Choroid plexus epithelial cell (primary cell): Measurements from ENCODE around the gene SHISAL1.
"Not testable (repeated sequence)": the region's sequence is repeated elsewhere in the genome, so short reads cannot be mapped to it uniquely, and the experiment has no call there.

Source experiments
- DNase-seq: peaks from one replicate; pipeline ENCODE4 v3.0.0-alpha.2; 2010; ENCODE audit warnings: low read depth
- H3K4me3 ChIP-seq: 2 replicates; pipeline ENCODE4 v1.5.1; 2011; ENCODE audit warnings: low read depth, mild to moderate bottlenecking, control low read depth, low read length, moderate library complexity
- CTCF ChIP-seq: conservative IDR thresholded peaks from 2 replicates; pipeline ENCODE4 v1.5.1; 2011; ENCODE audit warnings: low read depth, mild to moderate bottlenecking, control low read depth, inconsistent platforms, low read length, moderate library complexity

SHISAL1 gene

GRCh38 chr22:44328326-44328725, 15.6 kb upstream of the SHISAL1 start:
- no peak for TF ChIP-seq CTCF
- no peak for DNase-seq
- no peak overlapping the region for H3K4me3 ChIP-seq

DNA sequence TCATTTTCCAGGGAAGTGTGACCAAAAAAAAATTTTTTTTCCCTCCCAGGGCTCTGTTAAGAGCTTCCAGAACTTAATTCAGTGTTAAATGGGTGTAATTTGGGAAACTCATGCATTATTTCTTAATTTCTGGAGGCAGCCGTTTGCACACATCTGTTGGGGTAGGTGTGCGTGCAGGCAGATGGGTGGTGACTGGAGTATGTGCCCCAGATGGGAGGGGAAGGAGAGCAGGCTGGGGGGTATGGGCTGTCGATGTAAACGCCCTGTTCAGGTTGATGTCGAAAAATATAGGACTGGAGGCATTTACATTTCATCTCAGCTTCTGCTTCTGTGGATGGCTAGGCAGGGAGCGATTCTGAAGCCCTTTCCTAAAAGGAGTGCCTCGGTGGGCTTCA, 13.7 kb upstream of the SHISAL1 start:
- peak overlapping the region; percentile 61 for H3K4me3 ChIP-seq
- no peak for TF ChIP-seq CTCF

GRCh38 chr22:44325718-44326490, 13.2 kb upstream of the SHISAL1 start:
- peak; percentile 68 for DNase-seq
- H3K4me3 ChIP-seq: peak overlapping the region; percentile 61
- TF ChIP-seq CTCF: peak; percentile 72

More for the DNA sequence above, 13.7 kb upstream of the SHISAL1 start:
- no peak for DNase-seq

GRCh38 chr22:44323140-44323790, 10.5 kb upstream of the SHISAL1 start:
- H3K4me3 ChIP-seq, DNase-seq: not testable (repeated sequence)

GRCh38 chr22:44319685-44320084, 6.9 kb upstream of the SHISAL1 start:
- no peak for TF ChIP-seq CTCF
- H3K4me3 ChIP-seq: no peak overlapping the region
- DNase-seq: no peak

GRCh38 chr22:44318751-44319150, 6.0 kb upstream of the SHISAL1 start:
- TF ChIP-seq CTCF: no peak
- DNase-seq: no peak

DNA sequence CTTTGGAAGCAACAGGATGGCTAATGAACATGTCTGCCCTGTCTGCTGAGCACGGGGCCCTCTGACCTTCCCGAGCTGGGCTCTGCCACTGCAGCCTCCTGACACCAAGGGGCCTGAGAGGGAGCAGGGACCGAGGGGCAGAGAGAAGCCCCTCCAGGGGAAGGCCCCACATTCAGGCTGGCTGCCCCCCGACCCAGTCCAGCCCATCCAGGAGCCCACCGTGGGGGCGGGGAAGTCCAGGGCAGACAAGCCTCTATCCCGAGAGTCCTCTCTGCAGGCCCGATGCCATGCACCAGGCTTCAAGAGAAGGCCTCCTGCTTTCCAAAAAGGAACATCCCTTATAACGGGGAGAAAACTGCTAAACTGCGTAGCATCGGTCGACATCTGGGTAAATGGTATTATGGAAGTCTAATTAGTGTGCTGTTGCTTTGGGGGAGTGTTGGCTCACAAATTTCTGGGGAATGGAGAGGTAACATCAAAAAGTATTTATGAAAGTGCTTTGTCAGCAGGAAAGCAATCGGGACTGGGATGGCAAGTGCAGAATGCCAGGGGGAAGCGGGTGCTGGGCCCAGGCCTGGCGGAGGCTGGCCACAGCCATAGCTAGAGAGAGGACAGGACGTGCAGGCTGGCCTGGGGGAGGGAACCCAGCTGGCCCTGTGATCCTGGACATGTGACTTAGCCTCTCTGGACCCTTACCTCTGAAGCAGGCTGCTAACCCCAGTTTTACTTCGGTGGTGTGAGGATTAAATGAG, 5.3 kb upstream of the SHISAL1 start:
- H3K4me3 ChIP-seq: no peak overlapping the region
- no peak for TF ChIP-seq CTCF
- no peak for DNase-seq

More at GRCh38 chr22:44318751-44319150, 6.0 kb upstream of the SHISAL1 start:
- no peak overlapping the region for H3K4me3 ChIP-seq
